B cell (primary cell): ENCODE data around the gene CERCAM.

Experiments used
- EZH2 ChIP-seq: IDR thresholded peaks from 2 replicates; pipeline ENCODE4 v1.6.1; 2012; ENCODE audit warnings: borderline replicate concordance, low read depth, mild to moderate bottlenecking, moderate library complexity, low read length; ENCODE audit not compliant: insufficient read depth, poor library complexity, severe bottlenecking
- TF ChIP-seq, protein P1 (sequence below): fragments of 200-600 bp; IDR thresholded peaks from one replicate; pipeline ENCODE4 v1.8.0; 2022; ENCODE audit warnings: antibody characterized with exemption, mild to moderate bottlenecking

DNA sequence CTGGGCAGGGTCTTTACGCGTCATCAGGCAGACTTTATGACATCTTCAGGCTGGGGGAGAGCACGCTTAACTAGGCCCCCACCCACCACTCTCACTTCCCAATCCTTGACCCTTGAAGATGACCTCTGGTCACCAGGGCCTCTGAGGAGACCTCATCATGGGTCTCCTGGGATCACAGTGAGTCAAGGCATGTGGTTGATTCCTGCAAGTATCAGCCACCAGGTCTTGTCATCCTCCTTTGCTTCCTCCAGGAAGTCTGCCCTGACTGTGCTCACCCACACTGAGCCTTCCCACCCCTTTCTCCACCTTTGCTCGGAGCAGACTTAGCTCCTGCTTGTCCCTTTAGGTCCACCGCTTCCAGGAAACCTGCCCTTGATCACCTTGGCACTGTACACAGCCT lies 52.4 kb downstream of the CERCAM start:
- TF ChIP-seq, protein P1, sequence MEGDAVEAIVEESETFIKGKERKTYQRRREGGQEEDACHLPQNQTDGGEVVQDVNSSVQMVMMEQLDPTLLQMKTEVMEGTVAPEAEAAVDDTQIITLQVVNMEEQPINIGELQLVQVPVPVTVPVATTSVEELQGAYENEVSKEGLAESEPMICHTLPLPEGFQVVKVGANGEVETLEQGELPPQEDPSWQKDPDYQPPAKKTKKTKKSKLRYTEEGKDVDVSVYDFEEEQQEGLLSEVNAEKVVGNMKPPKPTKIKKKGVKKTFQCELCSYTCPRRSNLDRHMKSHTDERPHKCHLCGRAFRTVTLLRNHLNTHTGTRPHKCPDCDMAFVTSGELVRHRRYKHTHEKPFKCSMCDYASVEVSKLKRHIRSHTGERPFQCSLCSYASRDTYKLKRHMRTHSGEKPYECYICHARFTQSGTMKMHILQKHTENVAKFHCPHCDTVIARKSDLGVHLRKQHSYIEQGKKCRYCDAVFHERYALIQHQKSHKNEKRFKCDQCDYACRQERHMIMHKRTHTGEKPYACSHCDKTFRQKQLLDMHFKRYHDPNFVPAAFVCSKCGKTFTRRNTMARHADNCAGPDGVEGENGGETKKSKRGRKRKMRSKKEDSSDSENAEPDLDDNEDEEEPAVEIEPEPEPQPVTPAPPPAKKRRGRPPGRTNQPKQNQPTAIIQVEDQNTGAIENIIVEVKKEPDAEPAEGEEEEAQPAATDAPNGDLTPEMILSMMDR: no peak
- TF ChIP-seq EZH2: no peak
